K562 (cell line): Measurements from ENCODE around the gene TSPAN3. TPM values are rescaled to one million over a fixed set of nuclear protein-coding genes. Genes with fewer than 3 reads are reported as not detected.

Source experiments
- ATAC-seq: fragments of 200-7000 bp; cut with Tn5 transposase; 3 replicates; pipeline ENCODE4 v1.9.1; 2020; ENCODE audit warnings: moderate library complexity
- BruUV-seq: library from RNA; stranded (reverse); fragments of 400-500 nt; replicated peaks from 2 replicates; lab custom pipeline; 2021; lab: Mats Ljungman, UMichigan
- CTCF ChIA-PET: fragments of 300-600 bp; formaldehyde crosslinking; extraction: SDS; loops from one replicate; lab custom pipeline; 2021; ENCODE audit warnings: low intra/inter-chr PET ratio; lab: Yijun Ruan, JAX
- POLR2A ChIA-PET: fragments of 300-600, 350-650 bp; sonication (Branson Sonifier 250); formaldehyde crosslinking; extraction: SDS; loops from one replicate; lab custom pipeline; 2021; ENCODE audit warnings: antibody characterized with exemption, inconsistent platforms; lab: Yijun Ruan, JAX
- DNase-seq, 4 experiments: peaks; one replicate each; pipeline versions ENCODE4 v3.0.0 to v3.0.0-alpha.2; 2011 to 2018; ENCODE audit warnings: low spot score in 3 of 4, mixed read lengths in 3 of 4; ENCODE audit errors: extremely low read depth in 1 of 4
- FAIRE-seq: peaks from 2 replicates; lab custom pipeline; 2011; peaks lifted over from hg19 to GRCh38; lab: Jason Lieb, UNC
- H2AFZ ChIP-seq: 2 replicates; pipeline ENCODE4 v1.6.0; 2011; ENCODE audit warnings: low read depth, low read length, control low read depth, inconsistent platforms
- H3K27ac ChIP-seq: fragments of 200-600 bp; 3 replicates; pipeline ENCODE4 v1.8.0; 2011; ENCODE audit warnings: low read depth, mild to moderate bottlenecking, control low read depth, inconsistent platforms, low read length, moderate library complexity, mixed read lengths; ENCODE audit errors: extremely low read depth
- H3K27me3 ChIP-seq, 2 experiments: fragments of 300-600 bp in 1 of 2; 2 replicates in 1 of 2; 3 replicates in 1 of 2; pipeline versions ENCODE4 v1.6.0 to v1.8.0; 2011; ENCODE audit warnings: inconsistent platforms in 2 of 2, low read length in 2 of 2, mild to moderate bottlenecking in 1 of 2, mixed read lengths in 1 of 2, moderate library complexity in 1 of 2; ENCODE audit not compliant: control insufficient read depth in 2 of 2, insufficient read depth in 2 of 2
- H3K36me3 ChIP-seq: fragments of 300-600 bp; 3 replicates; pipeline ENCODE4 v1.8.0; 2011; ENCODE audit warnings: mild to moderate bottlenecking, low read length, inconsistent platforms; ENCODE audit not compliant: control insufficient read depth, insufficient read depth
- H3K4me1 ChIP-seq, 2 experiments: fragments of 200-600 bp in 1 of 2; replicated peaks in 1 of 2; 2 replicates in 1 of 2; 3 replicates in 1 of 2; pipeline versions ENCODE4 v1.5.1 to v1.8.0; 2011; ENCODE audit warnings: inconsistent platforms in 2 of 2, low read length in 2 of 2, mild to moderate bottlenecking in 1 of 2, mixed read lengths in 1 of 2, moderate library complexity in 1 of 2; ENCODE audit not compliant: control insufficient read depth in 2 of 2, insufficient read depth in 2 of 2
- H3K4me2 ChIP-seq: 2 replicates; pipeline ENCODE4 v1.6.1; 2011; ENCODE audit warnings: low read length, control low read depth, inconsistent platforms, mixed read lengths; ENCODE audit not compliant: insufficient read depth
- H3K4me3 ChIP-seq: fragments of 200-600 bp; sonication (generic), shearing (Covaris generic); 2 replicates; pipeline ENCODE4 v1.5.1; 2016; ENCODE audit warnings: control low read depth, inconsistent platforms
- H3K79me2 ChIP-seq: fragments of 200-600 bp; 3 replicates; pipeline ENCODE4 v1.8.0; 2011; ENCODE audit warnings: low read length, inconsistent platforms; ENCODE audit not compliant: control insufficient read depth, insufficient read depth
- H3K9ac ChIP-seq, 2 experiments: 2 replicates each; pipeline versions ENCODE4 v1.6.0 to v1.6.1; 2011; ENCODE audit warnings: low read depth in 2 of 2, low read length in 2 of 2, control low read depth in 1 of 2, inconsistent platforms in 1 of 2, mild to moderate bottlenecking in 1 of 2, mixed read lengths in 1 of 2; ENCODE audit not compliant: insufficient read depth in 1 of 2
- H3K9me1 ChIP-seq: one replicate; pipeline ENCODE4 v1.6.0; 2011; ENCODE audit warnings: inconsistent platforms, mild to moderate bottlenecking, low read length, moderate library complexity; ENCODE audit not compliant: control insufficient read depth, insufficient read depth
- H3K9me3 ChIP-seq: replicated peaks from 2 replicates; pipeline ENCODE4 v1.5.1; 2011; ENCODE audit warnings: low read depth, low read length, inconsistent platforms; ENCODE audit not compliant: control insufficient read depth, insufficient read depth
- H4K20me1 ChIP-seq: replicated peaks from 2 replicates; pipeline ENCODE4 v1.6.1; 2011; ENCODE audit warnings: low read length, inconsistent platforms, mixed read lengths; ENCODE audit not compliant: control insufficient read depth, insufficient read depth
- BDP1 ChIP-seq: IDR thresholded peaks from 3 replicates; pipeline ENCODE4 v1.6.1; 2011; ENCODE audit not compliant: insufficient read length, insufficient read depth
- COPS2 ChIP-seq: fragments of 450-650 bp; conservative IDR thresholded peaks from 2 replicates; pipeline ENCODE4 v1.6.1; 2016; ENCODE audit warnings: mild to moderate bottlenecking, moderate library complexity
- ETV1 ChIP-seq: fragments of 450-650 bp; conservative IDR thresholded peaks from 2 replicates; pipeline ENCODE4 v1.6.1; 2016; ENCODE audit warnings: missing genetic modification characterization, control low read depth, low read depth, missing compliant biosample characterization
- JUN ChIP-seq, 2 experiments: sonication (generic) in 1 of 2; formaldehyde crosslinking in 1 of 2; IDR thresholded peaks; 2 replicates each; pipeline versions ENCODE4 v1.6.1 to v1.8.0; 2012 to 2022; ENCODE audit warnings: borderline replicate concordance in 2 of 2, mild to moderate bottlenecking in 2 of 2, improper control_type of control experiment in 1 of 2, low read depth in 1 of 2, low read length in 1 of 2, missing genetic modification reagents in 1 of 2
- MXI1 ChIP-seq: IDR thresholded peaks from 2 replicates; pipeline ENCODE4 v1.6.1; 2011; ENCODE audit warnings: low read depth, mild to moderate bottlenecking, improper control_type of control experiment, low read length
- NCOA6 ChIP-seq: fragments of 450-650 bp; IDR thresholded peaks from 2 replicates; pipeline ENCODE4 v1.6.1; 2017; ENCODE audit warnings: mild to moderate bottlenecking
- RBM34 ChIP-seq: fragments of 200-400 bp; formaldehyde crosslinking; IDR thresholded peaks from 2 replicates; pipeline ENCODE4 v1.6.1; 2018; ENCODE audit warnings: low read length, borderline replicate concordance; ENCODE audit not compliant: insufficient read depth
- SNIP1 ChIP-seq: fragments of 450-650 bp; IDR thresholded peaks from 2 replicates; pipeline ENCODE4 v1.7.1; 2017; ENCODE audit warnings: low read depth, mild to moderate bottlenecking
- SNRNP70 ChIP-seq: fragments of 200-400 bp; formaldehyde crosslinking; optimal IDR thresholded peaks from 2 replicates; pipeline ENCODE3; 2017; ENCODE audit warnings: low read depth, low read length
- TEAD1 ChIP-seq, 2 experiments: fragments of 450-650 bp in 1 of 2; sonication (generic) in 1 of 2; formaldehyde crosslinking; IDR thresholded peaks; 2 replicates each; pipeline versions ENCODE4 v1.4.0 to v1.8.0; 2020 to 2022; ENCODE audit warnings: mild to moderate bottlenecking in 2 of 2, missing genetic modification reagents in 1 of 2
- ZNF165 ChIP-seq: fragments of 250-450 bp; sonication (Bioruptor Pico); IDR thresholded peaks from 2 replicates; pipeline ENCODE4 v1.4.0; 2020; ENCODE audit warnings: borderline replicate concordance
- ZNF551 ChIP-seq: fragments of 250-450 bp; sonication (Bioruptor Pico); IDR thresholded peaks from 2 replicates; pipeline ENCODE4 v1.5.0; 2021; ENCODE audit warnings: mild to moderate bottlenecking, moderate library complexity
- WGBS: fragments of 100-300 bp; shearing (Covaris generic); methylation state at CpG from one replicate; pipeline ENCODE4 v1.1.6; 2016; ENCODE audit warnings: low coverage, mixed read lengths; ENCODE audit not compliant: insufficient coverage; ENCODE audit errors: missing lambda C conversion rate; 5-methylcytosine and 5-hydroxymethylcytosine counted together
- in situ Hi-C: fragments of 300-500 bp; cut with MboI; formaldehyde crosslinking; loops from 4 replicates; pipeline ENCODE4 v1.15.0; 2018; ENCODE audit warnings: inconsistent platforms, mixed read lengths
- intact Hi-C: fragments of 100-400 bp; cut with micrococcal nuclease; formaldehyde crosslinking; loops from 2 replicates; pipeline ENCODE4 v1.14.2; 2022
- polyA plus RNA-seq, 8 experiments: library from polyadenylated mRNA; depleted of rRNA in 4 of 8; stranded (reverse) in 5 of 8; unstranded in 3 of 8; fragments of >200 nt; fragmentation: Nextera tagmentation in 2 of 8; fragmentation: Illumina TruSeq in 1 of 8; extraction: Ambion mirVana in 2 of 8; extraction: Trizol in 1 of 8; gene quantifications; 2 replicates each; pipeline versions ENCODE4 v1.2.1 to v1.2.3, GENCODE V29; 2011 to 2014; ENCODE audit warnings: inconsistent platforms in 1 of 8, missing spikeins in 1 of 8
- total RNA-seq, 7 experiments: library from RNA; depleted of rRNA in 6 of 7; stranded (reverse); fragments of >200 nt in 6 of 7; fragmentation: Illumina TruSeq in 2 of 7; extraction: Trizol in 2 of 7; gene quantifications; 2 replicates each; pipeline versions ENCODE4 v1.2.1 to v1.2.3, GENCODE V29; 2011 to 2021; ENCODE audit warnings: low replicate concordance in 1 of 7

Gene TSPAN3
- total and polyA plus RNA-seq, 9 of the 15 experiments (the other 6 are each of a cell fraction or from before 2014, with no cell fraction given), result 14.3 to 144 (median 71.1) TPM

GRCh38 chr15:77042955-77043920, 27.7 kb downstream of the TSPAN3 start:
- Histone ChIP-seq H3K4me3 (no peak overlapping the region), H2AFZ (no peak overlapping the region), H3K27ac (no peak overlapping the region), H3K4me2 (no peak overlapping the region), H4K20me1 (no peaks in the 10 kb centered on the region), H3K9ac (no peak overlapping the region), H3K9me1 (no peaks in the 10 kb centered on the region), H3K79me2 (no peaks in the 10 kb centered on the region)
- intact Hi-C loops, result no loop called here
- ATAC-seq, result no peak
- no peak for DNase-seq
- no peak for TF ChIP-seq TEAD1 (CRISPR knock-in tag; IDR thresholded peaks at IDR 0.05)
- TF ChIP-seq JUN (IDR thresholded peaks at IDR 0.05; ENCODE audit: borderline replicate concordance, low read depth, low read length), result no peak
- TF ChIP-seq JUN (CRISPR knock-in tag; IDR thresholded peaks at IDR 0.05; ENCODE audit: borderline replicate concordance), result no peak
- no peak for TF ChIP-seq RBM34
- TF ChIP-seq ZNF551, result no peak
- TF ChIP-seq ETV1 (tag), result no peak
- no peak for TF ChIP-seq MXI1
- no peak for TF ChIP-seq NCOA6
- no peak for TF ChIP-seq SNIP1
- TF ChIP-seq ZNF165 (CRISPR knock-in tag), result no peak
- TF ChIP-seq BDP1, result no peak
- no peak for TF ChIP-seq COPS2
- TF ChIP-seq SNRNP70, result no peak
- TF ChIP-seq, all 486 proteins: peak for 0
- no peaks in the 10 kb centered on the region for H3K4me1 ChIP-seq
- H3K9me3 ChIP-seq, result no peaks in the 10 kb centered on the region
- in situ Hi-C loops, result no loop called here
- 73% methylated on average over 18 of the region's 20 CpGs for WGBS
- no TSS peak for BruUV-seq
- CTCF ChIA-PET, result no interaction called here
- POLR2A ChIA-PET, result interaction anchor here (0.8 to 2.4 kb wide), 3 partner anchors 8 to 13 kb away, joined by 3 to 8 read pairs (median 3); no protein-coding TSS in a partner anchor
- H3K36me3 ChIP-seq, result peaks cover 41% of the 10 kb centered on the region; the same call in 1 of the 3 replicates
- FAIRE-seq, result no peak
- H3K27me3 ChIP-seq, result no peaks in the 10 kb centered on the region
